ENCODE data around the gene DPYD.

- TF ChIP-seq, protein P1, sequence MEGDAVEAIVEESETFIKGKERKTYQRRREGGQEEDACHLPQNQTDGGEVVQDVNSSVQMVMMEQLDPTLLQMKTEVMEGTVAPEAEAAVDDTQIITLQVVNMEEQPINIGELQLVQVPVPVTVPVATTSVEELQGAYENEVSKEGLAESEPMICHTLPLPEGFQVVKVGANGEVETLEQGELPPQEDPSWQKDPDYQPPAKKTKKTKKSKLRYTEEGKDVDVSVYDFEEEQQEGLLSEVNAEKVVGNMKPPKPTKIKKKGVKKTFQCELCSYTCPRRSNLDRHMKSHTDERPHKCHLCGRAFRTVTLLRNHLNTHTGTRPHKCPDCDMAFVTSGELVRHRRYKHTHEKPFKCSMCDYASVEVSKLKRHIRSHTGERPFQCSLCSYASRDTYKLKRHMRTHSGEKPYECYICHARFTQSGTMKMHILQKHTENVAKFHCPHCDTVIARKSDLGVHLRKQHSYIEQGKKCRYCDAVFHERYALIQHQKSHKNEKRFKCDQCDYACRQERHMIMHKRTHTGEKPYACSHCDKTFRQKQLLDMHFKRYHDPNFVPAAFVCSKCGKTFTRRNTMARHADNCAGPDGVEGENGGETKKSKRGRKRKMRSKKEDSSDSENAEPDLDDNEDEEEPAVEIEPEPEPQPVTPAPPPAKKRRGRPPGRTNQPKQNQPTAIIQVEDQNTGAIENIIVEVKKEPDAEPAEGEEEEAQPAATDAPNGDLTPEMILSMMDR (IDR thresholded peaks at IDR 0.05): no peak
- TF ChIP-seq MAX (CRISPR knock-in tag; IDR thresholded peaks at IDR 0.05) (no peak), NR2C2 (CRISPR knock-in tag; IDR thresholded peaks at IDR 0.05) (no peak), SP1 (CRISPR knock-in tag; conservative IDR thresholded peaks at IDR 0.05) (no peak), TCF7 (CRISPR knock-in tag; IDR thresholded peaks at IDR 0.05; ENCODE audit: low read depth) (no peak), ZBTB21 (CRISPR knock-in tag; IDR thresholded peaks at IDR 0.05; ENCODE audit: borderline replicate concordance) (no peak), FOXJ3 (CRISPR knock-in tag; IDR thresholded peaks at IDR 0.05; ENCODE audit: borderline replicate concordance) (no peak), FOXK1 (CRISPR knock-in tag; IDR thresholded peaks at IDR 0.05) (no peak), FOXP4 (CRISPR knock-in tag; IDR thresholded peaks at IDR 0.05) (no peak), HMGXB4 (CRISPR knock-in tag; IDR thresholded peaks at IDR 0.05) (no peak)
- TF ChIP-seq, protein P2, sequence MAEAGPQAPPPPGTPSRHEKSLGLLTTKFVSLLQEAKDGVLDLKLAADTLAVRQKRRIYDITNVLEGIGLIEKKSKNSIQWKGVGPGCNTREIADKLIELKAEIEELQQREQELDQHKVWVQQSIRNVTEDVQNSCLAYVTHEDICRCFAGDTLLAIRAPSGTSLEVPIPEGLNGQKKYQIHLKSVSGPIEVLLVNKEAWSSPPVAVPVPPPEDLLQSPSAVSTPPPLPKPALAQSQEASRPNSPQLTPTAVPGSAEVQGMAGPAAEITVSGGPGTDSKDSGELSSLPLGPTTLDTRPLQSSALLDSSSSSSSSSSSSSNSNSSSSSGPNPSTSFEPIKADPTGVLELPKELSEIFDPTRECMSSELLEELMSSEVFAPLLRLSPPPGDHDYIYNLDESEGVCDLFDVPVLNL (CRISPR knock-in tag; IDR thresholded peaks at IDR 0.05; ENCODE audit: borderline replicate concordance, low read depth): no peak
- TF ChIP-seq, protein P3, sequence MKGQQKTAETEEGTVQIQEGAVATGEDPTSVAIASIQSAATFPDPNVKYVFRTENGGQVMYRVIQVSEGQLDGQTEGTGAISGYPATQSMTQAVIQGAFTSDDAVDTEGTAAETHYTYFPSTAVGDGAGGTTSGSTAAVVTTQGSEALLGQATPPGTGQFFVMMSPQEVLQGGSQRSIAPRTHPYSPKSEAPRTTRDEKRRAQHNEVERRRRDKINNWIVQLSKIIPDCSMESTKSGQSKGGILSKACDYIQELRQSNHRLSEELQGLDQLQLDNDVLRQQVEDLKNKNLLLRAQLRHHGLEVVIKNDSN (CRISPR knock-in tag; IDR thresholded peaks at IDR 0.05): no peak
These were observed 366.9 kb downstream of the DPYD start for GRCh38 chr1:97553971-97554370.

Measured in WTC11 (cell line).